Measurements from ENCODE around the gene CLDND2.

GRCh38 chr19:51323481-51324166 is 45.2 kb downstream of the CLDND2 start:
- TF ChIP-seq CTCF (IDR thresholded peaks at IDR 0.05; ENCODE audit: low read depth, low read length, poor library complexity, severe bottlenecking), result no peak
- TF ChIP-seq EZH2phosphoT487 (IDR thresholded peaks at IDR 0.05; ENCODE audit: borderline replicate concordance, low read length), result no peak
